CD4-positive, alpha-beta T cell treated with Interleukin-15 for 4 hours (primary cell): ENCODE measurements around the gene STIM2.

Source experiments
- DNase-seq: peaks from one replicate; pipeline ENCODE4 v3.0.0-alpha.2; 2020; ENCODE audit warnings: low spot score

The STIM2 gene

GRCh38 chr4:26900765-26901164 is 40.1 kb downstream of the STIM2 start:
- no peak for DNase-seq

- DNase-seq, result no peak
Observed at GRCh38 chr4:26905172-26905571, 44.5 kb downstream of the STIM2 start.

GRCh38 chr4:26907731-26908599 is 47.3 kb downstream of the STIM2 start:
- no peak for DNase-seq

DNA sequence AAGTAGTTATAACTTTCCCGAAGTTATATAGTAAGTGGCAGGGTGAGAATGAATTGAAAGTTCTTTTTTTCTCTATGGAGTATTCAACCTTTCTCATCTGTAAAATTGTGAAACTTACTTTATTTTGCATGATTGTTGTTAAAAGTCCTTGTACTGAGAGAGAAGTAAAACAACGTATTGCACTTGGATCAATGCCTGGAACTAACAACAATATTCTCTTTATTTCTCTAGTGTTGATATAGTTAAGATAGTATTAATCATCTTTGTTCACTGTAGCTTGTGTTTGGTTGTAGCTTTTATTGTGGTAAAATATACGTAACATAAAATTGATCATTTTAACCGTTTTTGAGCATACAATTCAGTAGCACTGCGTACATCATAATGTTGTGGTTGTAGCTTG is 48.7 kb downstream of the STIM2 start:
- DNase-seq, result no peak

DNA sequence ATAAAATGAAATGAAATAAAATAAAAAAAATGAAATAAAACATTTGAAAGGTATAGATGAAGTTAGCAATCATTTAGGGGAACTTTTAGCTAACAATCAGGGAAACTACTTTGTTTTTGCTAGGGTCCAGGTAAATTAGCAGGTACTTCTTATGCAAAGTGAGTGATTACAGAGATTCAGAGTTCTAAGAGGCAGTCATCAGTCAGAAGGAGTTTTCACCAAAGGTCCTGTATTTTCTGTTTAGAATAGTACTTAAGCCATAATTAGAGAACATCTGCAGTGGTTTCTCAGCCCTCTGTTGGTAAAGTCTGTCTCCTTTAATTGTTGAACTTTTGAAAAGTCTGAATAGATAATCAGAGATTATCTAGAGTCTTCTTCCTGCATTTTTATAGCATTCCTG is 50.6 kb downstream of the STIM2 start:
- no peak for DNase-seq

GRCh38 chr4:26912069-26912468 is 51.4 kb downstream of the STIM2 start:
- DNase-seq, result no peak

GRCh38 chr4:26912810-26913209 is 52.2 kb downstream of the STIM2 start:
- no peak for DNase-seq

DNA sequence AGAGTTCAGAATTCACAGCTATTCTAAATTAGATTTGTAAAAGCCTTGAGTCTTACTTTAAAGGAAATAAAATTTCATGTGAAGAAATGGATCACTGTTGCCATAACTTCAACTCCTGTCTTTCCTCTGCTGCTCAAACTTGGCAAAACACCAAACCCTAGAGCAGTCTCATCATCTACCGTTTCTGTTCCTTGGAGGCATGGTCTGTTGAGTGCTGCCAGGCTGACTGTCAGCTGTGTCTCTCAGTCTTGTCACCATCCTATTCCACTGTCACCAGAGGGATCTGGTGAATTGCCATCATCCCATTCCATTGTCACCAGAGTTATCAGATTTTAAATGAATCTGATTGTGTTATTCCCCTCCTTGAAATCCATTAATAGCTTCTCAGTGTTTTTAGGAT is 55.6 kb downstream of the STIM2 start:
- DNase-seq, result peak; percentile 16

GRCh38 chr4:26930964-26931363 is 70.3 kb downstream of the STIM2 start:
- no peak for DNase-seq

DNA sequence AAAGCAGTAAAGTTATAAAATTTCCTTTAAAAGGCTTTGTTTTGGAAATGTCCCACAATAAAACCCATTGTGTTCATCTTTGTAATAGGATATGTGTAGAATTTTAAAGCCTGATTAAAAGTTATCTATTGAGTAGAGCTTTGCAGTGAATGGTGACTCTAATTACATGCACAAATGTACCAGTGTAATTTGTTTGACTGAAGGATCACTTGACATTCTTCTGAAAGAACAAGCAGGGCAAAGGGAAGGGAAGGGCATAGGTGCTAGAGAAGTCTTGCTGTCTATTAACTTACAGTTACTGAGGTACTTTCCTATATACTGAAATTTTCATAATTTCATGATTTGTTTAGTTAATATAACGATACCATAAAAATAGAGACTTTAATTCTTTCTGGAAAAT is 70.8 kb downstream of the STIM2 start:
- DNase-seq, result no peak

GRCh38 chr4:26931966-26932365 is 71.3 kb downstream of the STIM2 start:
- DNase-seq, result no peak

- no peak for DNase-seq
Observed at GRCh38 chr4:26935397-26935796, 74.8 kb downstream of the STIM2 start.

DNA sequence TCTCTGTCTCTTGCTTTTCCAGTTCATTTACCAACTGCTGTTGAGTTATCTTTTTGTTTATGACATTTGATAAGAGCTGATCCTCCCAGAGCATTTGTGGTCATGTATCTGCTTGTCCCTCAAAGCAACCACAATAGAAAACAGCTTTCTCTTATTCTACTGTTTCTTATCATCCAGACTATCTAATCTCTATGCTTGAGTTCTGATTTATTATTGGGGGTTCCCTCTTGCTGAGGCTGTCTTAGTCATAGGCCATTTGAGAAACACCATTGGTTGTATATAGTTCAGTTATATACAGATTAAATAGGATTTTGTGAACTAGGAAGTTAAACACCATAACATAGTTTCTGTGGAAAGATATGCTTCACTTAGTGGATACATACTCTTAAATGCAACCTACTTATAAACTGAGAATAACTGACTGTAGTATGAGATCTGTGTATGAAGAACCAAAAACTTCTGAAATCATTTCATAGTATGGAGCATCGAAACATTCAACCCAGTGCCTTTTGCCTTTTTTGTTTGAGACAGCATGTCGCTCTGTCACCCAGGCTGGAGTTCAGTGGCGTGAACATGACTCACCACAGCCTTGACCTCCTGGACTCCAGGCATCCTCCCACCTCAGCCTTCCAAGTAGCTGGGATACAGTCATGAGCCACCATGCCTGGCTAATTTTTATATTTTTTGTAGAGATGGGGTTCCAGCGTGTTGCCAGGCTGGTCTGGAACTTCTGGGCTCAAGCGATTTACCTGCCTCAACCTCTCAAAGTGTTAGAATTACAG is 75.8 kb downstream of the STIM2 start:
- DNase-seq, result peak; percentile 32

DNA sequence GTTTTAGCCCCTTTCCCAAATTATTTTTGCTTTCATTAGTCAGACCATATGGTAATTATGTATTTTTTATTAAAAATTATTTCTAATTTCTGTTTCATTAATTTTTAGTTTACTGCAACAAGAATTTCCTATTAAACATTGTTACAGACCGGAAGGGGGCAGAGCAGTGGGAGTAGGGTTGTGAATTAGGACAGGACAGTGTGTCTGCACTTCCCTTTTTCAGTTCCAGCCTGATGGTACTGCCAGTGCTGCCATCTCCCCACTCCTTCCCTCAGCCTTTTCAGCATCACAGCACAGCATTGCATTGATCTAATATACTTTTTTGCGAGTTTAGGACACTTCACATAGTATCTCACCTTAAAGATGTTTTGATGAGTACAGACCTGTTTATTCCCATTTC is 76.5 kb downstream of the STIM2 start:
- DNase-seq, result no peak

- DNase-seq, result no peak
Observed at GRCh38 chr4:26937567-26937966, 76.9 kb downstream of the STIM2 start.

GRCh38 chr4:26938516-26938915 is 77.9 kb downstream of the STIM2 start:
- DNase-seq, result no peak

- no peak for DNase-seq
Observed at GRCh38 chr4:26941951-26942350, 81.3 kb downstream of the STIM2 start.

DNA sequence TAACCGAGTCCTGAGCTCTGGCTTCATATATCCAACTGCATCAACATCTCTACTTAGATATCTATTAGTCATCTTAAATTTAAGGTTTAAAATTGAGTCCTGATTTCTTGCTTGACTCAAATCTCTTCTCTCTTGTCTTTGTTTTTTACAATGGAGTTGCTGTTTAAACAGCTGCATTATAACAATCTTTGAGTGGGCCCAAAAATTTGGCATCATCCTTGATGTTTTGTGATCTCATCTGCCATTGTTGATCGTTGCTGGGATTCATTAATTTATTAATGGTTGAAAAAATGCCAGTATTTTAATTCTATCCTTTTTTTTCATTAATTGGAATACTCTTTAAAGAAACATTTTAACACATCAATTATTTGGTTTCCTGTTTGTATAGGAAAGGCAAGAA is 82.2 kb downstream of the STIM2 start:
- DNase-seq, result no peak

DNA sequence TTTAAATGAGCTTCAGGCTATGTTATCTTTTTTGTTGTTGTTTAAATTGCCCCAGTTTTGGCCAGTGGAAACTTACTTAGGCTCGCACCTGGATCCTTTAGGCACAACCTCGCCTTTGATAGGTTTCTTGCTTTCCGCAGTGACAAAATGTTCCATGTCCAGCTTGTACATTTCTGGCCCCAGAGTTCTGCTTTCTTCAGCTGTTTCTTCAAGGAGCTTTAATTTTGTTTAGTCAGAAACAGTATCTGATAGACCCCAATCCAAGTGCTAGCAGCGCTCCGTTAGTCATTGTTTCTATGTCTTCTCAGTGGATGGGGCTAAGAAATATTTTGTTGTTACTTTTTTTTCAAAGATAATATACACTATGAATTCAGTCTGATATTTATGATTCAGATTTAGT is 82.8 kb downstream of the STIM2 start:
- DNase-seq, result no peak

- no peak for DNase-seq
Observed at GRCh38 chr4:26945794-26946193, 85.2 kb downstream of the STIM2 start.

GRCh38 chr4:26947318-26947717 is 86.7 kb downstream of the STIM2 start:
- DNase-seq, result no peak

- no peak for DNase-seq
Observed at GRCh38 chr4:26950446-26950845, 89.8 kb downstream of the STIM2 start.

GRCh38 chr4:26952891-26953290 is 92.2 kb downstream of the STIM2 start:
- no peak for DNase-seq
